ENCODE results near the gene PDE4D.

DNA sequence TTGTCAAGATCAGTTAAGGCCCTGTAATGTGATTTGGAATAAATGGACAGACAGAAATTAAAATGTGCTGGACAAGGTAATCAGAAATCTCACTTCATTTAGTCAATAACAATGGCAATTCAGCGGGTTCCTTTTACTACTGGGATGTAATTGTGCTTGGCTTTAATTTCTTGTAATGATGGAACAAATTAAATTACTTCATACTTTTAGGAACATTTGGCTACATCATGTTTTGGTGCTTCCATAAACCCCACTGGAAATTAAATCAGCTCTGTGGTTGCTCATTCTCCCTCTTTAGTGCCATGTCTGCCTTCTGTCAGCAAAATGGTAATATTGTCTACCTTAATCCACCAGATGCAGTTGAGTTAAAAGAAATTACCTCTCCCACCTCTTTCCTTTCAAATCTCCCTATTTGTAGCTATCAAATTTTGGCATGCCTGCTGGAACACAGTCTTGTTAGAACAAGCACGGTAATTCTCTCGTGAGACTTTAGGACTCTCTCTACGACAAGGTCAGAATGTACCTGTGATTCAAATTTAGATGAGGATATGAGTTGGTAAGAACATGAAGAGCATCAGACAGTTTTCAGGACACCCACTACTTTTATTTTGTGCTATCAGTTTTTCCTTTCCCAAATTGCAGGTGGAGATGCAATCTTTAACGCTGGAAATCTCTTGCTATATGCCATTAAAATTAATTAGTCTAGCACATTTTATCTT, 834.4 kb downstream of the PDE4D start:
- TF ChIP-seq, protein P1, sequence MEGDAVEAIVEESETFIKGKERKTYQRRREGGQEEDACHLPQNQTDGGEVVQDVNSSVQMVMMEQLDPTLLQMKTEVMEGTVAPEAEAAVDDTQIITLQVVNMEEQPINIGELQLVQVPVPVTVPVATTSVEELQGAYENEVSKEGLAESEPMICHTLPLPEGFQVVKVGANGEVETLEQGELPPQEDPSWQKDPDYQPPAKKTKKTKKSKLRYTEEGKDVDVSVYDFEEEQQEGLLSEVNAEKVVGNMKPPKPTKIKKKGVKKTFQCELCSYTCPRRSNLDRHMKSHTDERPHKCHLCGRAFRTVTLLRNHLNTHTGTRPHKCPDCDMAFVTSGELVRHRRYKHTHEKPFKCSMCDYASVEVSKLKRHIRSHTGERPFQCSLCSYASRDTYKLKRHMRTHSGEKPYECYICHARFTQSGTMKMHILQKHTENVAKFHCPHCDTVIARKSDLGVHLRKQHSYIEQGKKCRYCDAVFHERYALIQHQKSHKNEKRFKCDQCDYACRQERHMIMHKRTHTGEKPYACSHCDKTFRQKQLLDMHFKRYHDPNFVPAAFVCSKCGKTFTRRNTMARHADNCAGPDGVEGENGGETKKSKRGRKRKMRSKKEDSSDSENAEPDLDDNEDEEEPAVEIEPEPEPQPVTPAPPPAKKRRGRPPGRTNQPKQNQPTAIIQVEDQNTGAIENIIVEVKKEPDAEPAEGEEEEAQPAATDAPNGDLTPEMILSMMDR (IDR thresholded peaks at IDR 0.05), result no peak
- no peak for TF ChIP-seq POLR2A (IDR thresholded peaks at IDR 0.05)

Measured in right lobe of liver (tissue), 4 donors.